ENCODE results near the gene LOXL3.

DNA sequence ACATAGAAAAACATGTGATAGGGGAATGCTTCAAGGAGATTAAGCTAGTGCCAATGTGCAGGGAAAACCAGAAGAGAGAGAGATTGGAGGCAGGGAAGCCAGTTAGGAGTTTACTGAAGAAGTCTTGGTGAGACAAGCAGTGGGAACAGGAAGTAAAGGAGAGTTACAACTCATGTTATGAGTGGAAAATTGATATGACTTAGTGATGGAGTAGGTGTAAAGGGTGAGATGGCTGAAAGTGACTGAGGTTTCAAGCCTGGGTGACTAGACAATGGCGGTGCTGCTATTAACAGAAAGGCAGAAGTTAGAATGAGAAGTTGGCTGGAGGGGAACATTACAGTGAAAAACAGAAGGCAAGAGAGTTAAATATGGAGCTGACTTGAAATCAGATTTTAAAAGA lies 17.3 kb upstream of the LOXL3 start:
- TF ChIP-seq, protein P1, sequence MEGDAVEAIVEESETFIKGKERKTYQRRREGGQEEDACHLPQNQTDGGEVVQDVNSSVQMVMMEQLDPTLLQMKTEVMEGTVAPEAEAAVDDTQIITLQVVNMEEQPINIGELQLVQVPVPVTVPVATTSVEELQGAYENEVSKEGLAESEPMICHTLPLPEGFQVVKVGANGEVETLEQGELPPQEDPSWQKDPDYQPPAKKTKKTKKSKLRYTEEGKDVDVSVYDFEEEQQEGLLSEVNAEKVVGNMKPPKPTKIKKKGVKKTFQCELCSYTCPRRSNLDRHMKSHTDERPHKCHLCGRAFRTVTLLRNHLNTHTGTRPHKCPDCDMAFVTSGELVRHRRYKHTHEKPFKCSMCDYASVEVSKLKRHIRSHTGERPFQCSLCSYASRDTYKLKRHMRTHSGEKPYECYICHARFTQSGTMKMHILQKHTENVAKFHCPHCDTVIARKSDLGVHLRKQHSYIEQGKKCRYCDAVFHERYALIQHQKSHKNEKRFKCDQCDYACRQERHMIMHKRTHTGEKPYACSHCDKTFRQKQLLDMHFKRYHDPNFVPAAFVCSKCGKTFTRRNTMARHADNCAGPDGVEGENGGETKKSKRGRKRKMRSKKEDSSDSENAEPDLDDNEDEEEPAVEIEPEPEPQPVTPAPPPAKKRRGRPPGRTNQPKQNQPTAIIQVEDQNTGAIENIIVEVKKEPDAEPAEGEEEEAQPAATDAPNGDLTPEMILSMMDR (IDR thresholded peaks at IDR 0.05), result no peak
- TF ChIP-seq POLR2A (IDR thresholded peaks at IDR 0.05), result no peak
- no peak for TF ChIP-seq POLR2AphosphoS5 (IDR thresholded peaks at IDR 0.05)
- no peak for TF ChIP-seq EP300 (IDR thresholded peaks at IDR 0.05)

Data from upper lobe of left lung (tissue), 4 donors.